Glutamatergic neuron (in vitro differentiated cells): Measurements from ENCODE around the gene SELL. TPM values are rescaled to one million over a fixed set of nuclear protein-coding genes. Genes with fewer than 3 reads are reported as not detected.

Experiments used
- DNase-seq: peaks from one replicate; pipeline ENCODE4 v3.0.0; 2022
- H3K27ac Mint-ChIP-seq: one replicate; pipeline ENCODE4 v1.8.0; 2020; ENCODE audit warnings: mild to moderate bottlenecking, mixed read lengths, inconsistent platforms; ENCODE audit not compliant: unreplicated experiment
- H3K27me3 Mint-ChIP-seq: one replicate; pipeline ENCODE4 v1.8.0; 2020; ENCODE audit warnings: mild to moderate bottlenecking, moderate library complexity, mixed read lengths, inconsistent platforms; ENCODE audit not compliant: unreplicated experiment
- H3K36me3 Mint-ChIP-seq: one replicate; pipeline ENCODE4 v1.8.0; 2020; ENCODE audit warnings: mild to moderate bottlenecking, mixed read lengths, inconsistent platforms; ENCODE audit not compliant: unreplicated experiment
- H3K4me1 Mint-ChIP-seq: one replicate; pipeline ENCODE4 v1.8.0; 2020; ENCODE audit warnings: mild to moderate bottlenecking, low read depth, mixed read lengths, inconsistent platforms; ENCODE audit not compliant: unreplicated experiment
- H3K4me3 Mint-ChIP-seq: one replicate; pipeline ENCODE4 v1.8.0; 2020; ENCODE audit warnings: mild to moderate bottlenecking, mixed read lengths, inconsistent platforms; ENCODE audit not compliant: unreplicated experiment
- H3K9me3 Mint-ChIP-seq: one replicate; pipeline ENCODE4 v1.8.0; 2020; ENCODE audit warnings: mild to moderate bottlenecking, moderate library complexity, mixed read lengths, inconsistent platforms; ENCODE audit not compliant: unreplicated experiment
- CTCF ChIP-seq: fragments of 200-600 bp; sonication (generic); IDR thresholded peaks from one replicate; pipeline ENCODE4 v1.5.0; 2021; ENCODE audit not compliant: partially characterized antibody, unreplicated experiment
- total RNA-seq: library from RNA; stranded (reverse); fragmentation: NEBNext Ultra II Directional; extraction: Animal tissue kit (Norgen Biotek cat#: 25700); gene quantifications from one replicate; pipeline ENCODE4 v1.2.1, GENCODE V29; 2021; ENCODE audit not compliant: unreplicated experiment

The SELL gene
- total RNA-seq, 1 donor from 2014 or later: not detected

GRCh38 chr1:169651035-169651434 is 60.4 kb downstream of the SELL start:
- Mint-ChIP-seq H3K36me3 (no peaks in the 10 kb centered on the region), H3K27me3 (peaks cover 2% of the 10 kb centered on the region), H3K4me1 (no peaks in the 10 kb centered on the region), H3K9me3 (peaks cover 2% of the 10 kb centered on the region), H3K27ac (no peak overlapping the region), H3K4me3 (no peak overlapping the region)
- no peak for TF ChIP-seq CTCF
- DNase-seq: no peak

- Mint-ChIP-seq H3K4me3 (no peak overlapping the region), H3K27me3 (peaks cover 2% of the 10 kb centered on the region), H3K4me1 (no peaks in the 10 kb centered on the region), H3K9me3 (peaks cover 2% of the 10 kb centered on the region), H3K27ac (no peak overlapping the region), H3K36me3 (no peaks in the 10 kb centered on the region)
- no peak for TF ChIP-seq CTCF
- no peak for DNase-seq
Measured at GRCh38 chr1:169650551-169650950, 60.9 kb downstream of the SELL start.

- H3K4me1 Mint-ChIP-seq: no peaks in the 10 kb centered on the region
- no peak overlapping the region for H3K4me3 Mint-ChIP-seq
- no peak for DNase-seq
- H3K27ac Mint-ChIP-seq: no peak overlapping the region
- no peaks in the 10 kb centered on the region for H3K27me3 Mint-ChIP-seq
- no peak for TF ChIP-seq CTCF
- no peaks in the 10 kb centered on the region for H3K36me3 Mint-ChIP-seq
- no peaks in the 10 kb centered on the region for H3K9me3 Mint-ChIP-seq
Measured at GRCh38 chr1:169648709-169649108, 62.7 kb downstream of the SELL start.

GRCh38 chr1:169648187-169648586 is 63.2 kb downstream of the SELL start:
- H3K27ac Mint-ChIP-seq: no peak overlapping the region

GRCh38 chr1:169647512-169647911 is 63.9 kb downstream of the SELL start:
- Mint-ChIP-seq H3K27me3 (no peaks in the 10 kb centered on the region), H3K4me3 (no peak overlapping the region), H3K9me3 (no peaks in the 10 kb centered on the region), H3K27ac (no peak overlapping the region), H3K36me3 (no peaks in the 10 kb centered on the region), H3K4me1 (no peaks in the 10 kb centered on the region)
- DNase-seq: no peak
- TF ChIP-seq CTCF: no peak

More at GRCh38 chr1:169648187-169648586, 63.2 kb downstream of the SELL start:
- Mint-ChIP-seq H3K36me3 (no peaks in the 10 kb centered on the region), H3K4me1 (no peaks in the 10 kb centered on the region), H3K27me3 (no peaks in the 10 kb centered on the region), H3K9me3 (no peaks in the 10 kb centered on the region), H3K4me3 (no peak overlapping the region)
- DNase-seq: no peak
- TF ChIP-seq CTCF: no peak
